ENCODE measurements around the gene FGF3. TPM values are rescaled to one million over a fixed set of nuclear protein-coding genes. Genes with fewer than 3 reads are reported as not detected.

The FGF3 gene
- not detected in 2 replicates for total RNA-seq

GRCh38 chr11:69818603-69819441, at the start of gene FGF3:
FGF3 (minus strand) TSS chr11:69819416; CDS start chr11:69818933, 483 bp downstream.

GRCh38 chr11:69775163-69775755, 44.0 kb downstream of the FGF3 start, which contains the start of gene FGF4:
FGF4 (minus strand) TSS chr11:69775341; CDS start chr11:69775084, 257 bp downstream.

Other genes starting within 250 kb of the FGF3 start
- 400 and 940 TPM in 2 replicates for gene CCND1, start 178.3 kb downstream of the FGF3 start, total RNA-seq
- gene LTO1, start 144.1 kb downstream of the FGF3 start, total RNA-seq, result 24.0 and 24.8 TPM in 2 replicates
- not detected in 2 replicates for gene FGF19, start 115.4 kb downstream of the FGF3 start, total RNA-seq
- not detected in 2 replicates for gene FGF4, start 44.1 kb downstream of the FGF3 start, total RNA-seq